GM23248 (cell line): ENCODE results near the gene BTN3A1. TPM values are rescaled to one million over a fixed set of nuclear protein-coding genes. Genes with fewer than 3 reads are reported as not detected.

Experiments
- DNase-seq: peaks from one replicate; pipeline ENCODE4 v3.0.0-alpha.2; 2015
- H2AFZ ChIP-seq: fragments of 200-600 bp; sonication (generic); 2 replicates; pipeline ENCODE4 v1.6.1; 2016; ENCODE audit warnings: antibody characterized with exemption
- H3F3A ChIP-seq: fragments of 200-600 bp; sonication (generic); 2 replicates; pipeline ENCODE4 v1.6.1; 2016; ENCODE audit warnings: mild to moderate bottlenecking, antibody characterized with exemption, mixed run types; ENCODE audit not compliant: insufficient read depth
- H3K27ac ChIP-seq: fragments of 200-600 bp; sonication (generic); 2 replicates; pipeline ENCODE4 v1.5.1; 2016; ENCODE audit warnings: mild to moderate bottlenecking
- H3K27me3 ChIP-seq: fragments of 200-600 bp; sonication (generic); replicated peaks from 2 replicates; pipeline ENCODE4 v1.6.1; 2016; ENCODE audit warnings: mild to moderate bottlenecking; ENCODE audit not compliant: insufficient read depth
- H3K36me3 ChIP-seq: fragments of 200-600 bp; sonication (generic); 2 replicates; pipeline ENCODE4 v1.6.1; 2016; ENCODE audit warnings: low read depth, mild to moderate bottlenecking
- H3K4me1 ChIP-seq: fragments of 200-600 bp; sonication (generic); 2 replicates; pipeline ENCODE4 v1.6.1; 2016; ENCODE audit warnings: mild to moderate bottlenecking; ENCODE audit not compliant: insufficient read depth
- H3K4me2 ChIP-seq: fragments of 200-600 bp; sonication (generic); one replicate; pipeline ENCODE4 v1.6.1; 2016; ENCODE audit warnings: mild to moderate bottlenecking; ENCODE audit not compliant: unreplicated experiment
- H3K4me3 ChIP-seq: fragments of 200-600 bp; sonication (generic); 2 replicates; pipeline ENCODE4 v1.5.1; 2016; ENCODE audit warnings: mild to moderate bottlenecking
- H3K79me2 ChIP-seq: fragments of 200-600 bp; sonication (generic); 2 replicates; pipeline ENCODE4 v1.6.1; 2016; ENCODE audit warnings: mild to moderate bottlenecking; ENCODE audit not compliant: insufficient read depth
- H3K9ac ChIP-seq: fragments of 200-600 bp; sonication (generic); 2 replicates; pipeline ENCODE4 v1.6.1; 2016; ENCODE audit warnings: mild to moderate bottlenecking
- H3K9me2 ChIP-seq: fragments of 200-600 bp; sonication (generic); 2 replicates; pipeline ENCODE4 v1.6.1; 2016; ENCODE audit warnings: mixed run types, mild to moderate bottlenecking, moderate library complexity; ENCODE audit not compliant: insufficient read depth
- H3K9me3 ChIP-seq: fragments of 200-600 bp; sonication (generic); one replicate; pipeline ENCODE4 v1.6.1; 2017; ENCODE audit warnings: low read depth
- H4K20me1 ChIP-seq: fragments of 200-600 bp; sonication (generic); 2 replicates; pipeline ENCODE4 v1.6.0; 2016; ENCODE audit not compliant: insufficient read depth
- EZH2 ChIP-seq: fragments of 200-600 bp; sonication (generic); IDR thresholded peaks from 2 replicates; pipeline ENCODE4 v1.6.1; 2018; ENCODE audit warnings: antibody characterized with exemption, mild to moderate bottlenecking; ENCODE audit not compliant: insufficient read depth, poor library complexity, severe bottlenecking
- EZH2phosphoT487 ChIP-seq: fragments of 200-600 bp; sonication (generic); IDR thresholded peaks from 2 replicates; pipeline ENCODE4 v1.6.1; 2018; ENCODE audit warnings: antibody characterized with exemption, moderate library complexity, mild to moderate bottlenecking, low read depth; ENCODE audit not compliant: insufficient read depth
- WGBS, 2 experiments: methylation state at CpG; one replicate each; pipeline ENCODE4 v1.1.6; 2015 to 2017; ENCODE audit warnings: low lambda C conversion rate in 2 of 2, low coverage in 1 of 2; ENCODE audit errors: missing lambda C conversion rate in 2 of 2; 5-methylcytosine and 5-hydroxymethylcytosine counted together
- in situ Hi-C: fragments of 300-500 bp; cut with MboI; formaldehyde crosslinking; loops from 2 replicates; pipeline ENCODE4 v1.15.0; 2020
- polyA plus RNA-seq: library from polyadenylated mRNA; unstranded; fragments of >200 nt; fragmentation: Nextera tagmentation; extraction: Ambion mirVana; gene quantifications from 2 replicates; pipeline ENCODE4 v1.2.1, GENCODE V29; 2016
- total RNA-seq: library from RNA; depleted of rRNA; stranded (reverse); fragments of >200 nt; shearing (Covaris generic); gene quantifications from 2 replicates; pipeline ENCODE4 v1.2.3, GENCODE V29; 2014

The BTN3A1 gene
- total and polyA plus RNA-seq, 2 experiments from 2014 or later = 6.7 to 8.9 TPM

GRCh38 chr6:26440977-26441358 lies 38.9 kb downstream of the BTN3A1 start:
- H3K27ac ChIP-seq = peak overlapping the region; percentile 98
- peak overlapping the region; percentile 100 for H3K4me3 ChIP-seq
- no peaks in the 10 kb centered on the region for H3K36me3 ChIP-seq
- peak overlapping the region; percentile 95 for H3K4me2 ChIP-seq
- H3K9ac ChIP-seq = peak overlapping the region; percentile 96
- DNase-seq = peak; percentile 32
- peak overlapping the region; percentile 97 for H2AFZ ChIP-seq
- in situ Hi-C loops = no loop called here
- H3K9me2 ChIP-seq = no peaks in the 10 kb centered on the region
- peaks cover 14% of the 10 kb centered on the region; the same call in 1 of the 2 replicates for H3K79me2 ChIP-seq
- peaks cover 19% of the 10 kb centered on the region for H3K4me1 ChIP-seq
- no peak for TF ChIP-seq EZH2phosphoT487
- TF ChIP-seq EZH2 = no peak
- H3K27me3 ChIP-seq = no peaks in the 10 kb centered on the region
- H3K9me3 ChIP-seq = no peaks in the 10 kb centered on the region
- H3F3A ChIP-seq = no peaks in the 10 kb centered on the region
- H4K20me1 ChIP-seq = no peaks in the 10 kb centered on the region
- 3% methylated on average over 2 of the region's 2 CpGs for WGBS, 2 experiments

- Histone ChIP-seq H3K9me2 (no peaks in the 10 kb centered on the region), H3K79me2 (peaks cover 14% of the 10 kb centered on the region; the same call in 1 of the 2 replicates), H3K9me3 (no peaks in the 10 kb centered on the region), H4K20me1 (no peaks in the 10 kb centered on the region), H3K36me3 (no peaks in the 10 kb centered on the region), H3K4me2 (peak overlapping the region; percentile 95), H3K27ac (no peak overlapping the region), H3K4me1 (peaks cover 19% of the 10 kb centered on the region), H3F3A (no peaks in the 10 kb centered on the region), H2AFZ (peak overlapping the region; percentile 67), H3K4me3 (peak overlapping the region; percentile 100), H3K27me3 (no peaks in the 10 kb centered on the region), H3K9ac (peak overlapping the region; percentile 96)
- TF ChIP-seq EZH2phosphoT487 (no peak), EZH2 (no peak)
- 42 to 49% methylated on average over 5 of the region's 5 CpGs for WGBS, 2 experiments
- DNase-seq = peak; percentile 15
- in situ Hi-C loops = no loop called here
Measured at GRCh38 chr6:26441977-26442376, 39.9 kb downstream of the BTN3A1 start.

- no peak overlapping the region for H2AFZ ChIP-seq
- H3K9me2 ChIP-seq = no peaks in the 10 kb centered on the region
- no peaks in the 10 kb centered on the region for H3K27me3 ChIP-seq
- no peak overlapping the region for H3K9ac ChIP-seq
- no peak for TF ChIP-seq EZH2phosphoT487
- TF ChIP-seq EZH2 = no peak
- no peak overlapping the region for H3K4me3 ChIP-seq
- H3K4me2 ChIP-seq = no peak overlapping the region
- no peaks in the 10 kb centered on the region for H4K20me1 ChIP-seq
- WGBS, 2 experiments = 63 to 67% methylated on average over 5 of the region's 5 CpGs
- H3K4me1 ChIP-seq = peaks cover 11% of the 10 kb centered on the region
- no peaks in the 10 kb centered on the region for H3F3A ChIP-seq
- H3K9me3 ChIP-seq = no peaks in the 10 kb centered on the region
- in situ Hi-C loops = no loop called here
- H3K27ac ChIP-seq = no peak overlapping the region
- no peak for DNase-seq
- peaks cover 14% of the 10 kb centered on the region; the same call in 1 of the 2 replicates for H3K79me2 ChIP-seq
- H3K36me3 ChIP-seq = no peaks in the 10 kb centered on the region
Measured at GRCh38 chr6:26445934-26446667, 44.0 kb downstream of the BTN3A1 start.

GRCh38 chr6:26447257-26447656 lies 45.2 kb downstream of the BTN3A1 start:
- WGBS, 2 experiments = 90% methylated on average over 5 of the region's 5 CpGs
- Histone ChIP-seq H3K4me3 (no peak overlapping the region), H3K27me3 (no peaks in the 10 kb centered on the region), H3F3A (no peaks in the 10 kb centered on the region), H3K79me2 (peaks cover 4% of the 10 kb centered on the region; the same call in 1 of the 2 replicates), H3K4me1 (no peaks in the 10 kb centered on the region; the same call in 1 of the 2 replicates), H3K9me2 (no peaks in the 10 kb centered on the region), H3K9me3 (no peaks in the 10 kb centered on the region), H3K27ac (no peak overlapping the region), H4K20me1 (no peaks in the 10 kb centered on the region), H3K9ac (no peak overlapping the region), H3K4me2 (no peak overlapping the region), H2AFZ (no peak overlapping the region), H3K36me3 (no peaks in the 10 kb centered on the region)
- in situ Hi-C loops = no loop called here
- DNase-seq = no peak
- TF ChIP-seq EZH2phosphoT487 (no peak), EZH2 (no peak)
